Osteocyte (in vitro differentiated cells): ENCODE results near the gene ANKRD36B. TPM values are rescaled to one million over a fixed set of nuclear protein-coding genes. Genes with fewer than 3 reads are reported as not detected.
A peak's percentile ranks its signal among the peaks of the same experiment; 100 is the strongest.
"Not testable (repeated sequence)": the region's sequence is repeated elsewhere in the genome, so short reads cannot be mapped to it uniquely, and the experiment has no call there.

Source experiments
- DNase-seq: peaks from one replicate; pipeline ENCODE4 v3.0.0; 2021; ENCODE audit warnings: mixed read lengths; ENCODE audit not compliant: unreplicated experiment; ENCODE audit errors: extremely low spot score
- H3K27ac Mint-ChIP-seq: one replicate; pipeline ENCODE4 v1.8.0; 2021; ENCODE audit warnings: mild to moderate bottlenecking, mixed read lengths; ENCODE audit not compliant: unreplicated experiment
- H3K27me3 Mint-ChIP-seq: one replicate; pipeline ENCODE4 v1.8.0; 2021; ENCODE audit warnings: mixed read lengths; ENCODE audit not compliant: unreplicated experiment
- H3K36me3 Mint-ChIP-seq: one replicate; pipeline ENCODE4 v1.8.0; 2021; ENCODE audit warnings: mixed read lengths; ENCODE audit not compliant: unreplicated experiment
- H3K4me1 Mint-ChIP-seq: one replicate; pipeline ENCODE4 v1.8.0; 2021; ENCODE audit warnings: mixed read lengths; ENCODE audit not compliant: unreplicated experiment
- H3K4me3 Mint-ChIP-seq: one replicate; pipeline ENCODE4 v1.8.0; 2021; ENCODE audit warnings: mild to moderate bottlenecking, moderate library complexity, mixed read lengths; ENCODE audit not compliant: unreplicated experiment
- H3K9me3 Mint-ChIP-seq: one replicate; pipeline ENCODE4 v1.8.0; 2021; ENCODE audit warnings: mixed read lengths; ENCODE audit not compliant: unreplicated experiment
- CTCF ChIP-seq: fragments of 200-600 bp; sonication (generic); IDR thresholded peaks from 2 replicates; pipeline ENCODE4 v1.5.0; 2021; ENCODE audit warnings: antibody characterized with exemption, mild to moderate bottlenecking, moderate library complexity
- long read RNA-seq: library from polyadenylated mRNA; unstranded; transcript quantifications from one replicate; pipeline ENCODE4 v2.0.0, GENCODE V29; 2021
- total RNA-seq: library from RNA; stranded (reverse); gene quantifications from 2 replicates; pipeline ENCODE4 v1.2.1, GENCODE V29; 2021

ANKRD36B gene
- 31.8 and 37.3 TPM in 2 replicates for total RNA-seq
- long read RNA-seq, partial matches to known transcripts = 28 of 46 reads
- long read RNA-seq, other reads (novel, unspliced or antisense) = 14 of 46 reads

GRCh38 chr2:97589598-97590510, at the start of gene ANKRD36B:
TSS of gene ANKRD36B (minus strand) at chr2:97589877. CDS start at chr2:97589685, 192 bp downstream.
- DNase-seq = peak; percentile 90
- Mint-ChIP-seq H3K27ac (peak within 1 kb of the TSS; percentile 96), H3K27me3 (peaks cover 15% of the 10 kb centered on the region), H3K4me3 (peak within 1 kb of the TSS; percentile 97)
- not testable (repeated sequence) for H3K4me1 Mint-ChIP-seq, H3K9me3 Mint-ChIP-seq, H3K36me3 Mint-ChIP-seq

- H3K9me3 Mint-ChIP-seq, H3K4me1 Mint-ChIP-seq, DNase-seq, H3K36me3 Mint-ChIP-seq, H3K4me3 Mint-ChIP-seq, H3K27ac Mint-ChIP-seq: not testable (repeated sequence)
- H3K27me3 Mint-ChIP-seq = peaks cover 14% of the 10 kb centered on the region
Observed at GRCh38 chr2:97626049-97626430, 36.4 kb upstream of the ANKRD36B start.

- H3K4me1 Mint-ChIP-seq, H3K27me3 Mint-ChIP-seq, H3K36me3 Mint-ChIP-seq, H3K4me3 Mint-ChIP-seq, DNase-seq, H3K27ac Mint-ChIP-seq, H3K9me3 Mint-ChIP-seq: not testable (repeated sequence)
Observed at GRCh38 chr2:97625354-97626048, 35.8 kb upstream of the ANKRD36B start.

- not testable (repeated sequence) for H3K27ac Mint-ChIP-seq, H3K36me3 Mint-ChIP-seq, DNase-seq
Observed at GRCh38 chr2:97622976-97623375, 33.3 kb upstream of the ANKRD36B start.

GRCh38 chr2:97620492-97620891, 30.8 kb upstream of the ANKRD36B start:
- H3K4me1 Mint-ChIP-seq = peaks cover 14% of the 10 kb centered on the region
- H3K9me3 Mint-ChIP-seq, H3K27ac Mint-ChIP-seq, H3K36me3 Mint-ChIP-seq, H3K4me3 Mint-ChIP-seq, H3K27me3 Mint-ChIP-seq, DNase-seq: not testable (repeated sequence)

More at GRCh38 chr2:97622976-97623375, 33.3 kb upstream of the ANKRD36B start:
- not testable (repeated sequence) for H3K27me3 Mint-ChIP-seq, H3K9me3 Mint-ChIP-seq, H3K4me3 Mint-ChIP-seq
- H3K4me1 Mint-ChIP-seq = peaks cover 17% of the 10 kb centered on the region

GRCh38 chr2:97618939-97619827, 29.5 kb upstream of the ANKRD36B start:
- DNase-seq, H3K36me3 Mint-ChIP-seq, H3K27me3 Mint-ChIP-seq, H3K4me3 Mint-ChIP-seq, H3K9me3 Mint-ChIP-seq: not testable (repeated sequence)
- peak; percentile 35 for TF ChIP-seq CTCF
- H3K4me1 Mint-ChIP-seq = peaks cover 12% of the 10 kb centered on the region
- H3K27ac Mint-ChIP-seq = peak overlapping the region; percentile 52

- no peak overlapping the region for H3K27ac Mint-ChIP-seq
- no peak for TF ChIP-seq CTCF
- no peak for DNase-seq
- H3K27me3 Mint-ChIP-seq = no peaks in the 10 kb centered on the region
- H3K36me3 Mint-ChIP-seq = no peaks in the 10 kb centered on the region
- H3K9me3 Mint-ChIP-seq = no peaks in the 10 kb centered on the region
- no peak overlapping the region for H3K4me3 Mint-ChIP-seq
- H3K4me1 Mint-ChIP-seq = peaks cover 12% of the 10 kb centered on the region
Observed at GRCh38 chr2:97617911-97618310, 28.2 kb upstream of the ANKRD36B start.

- H3K27ac Mint-ChIP-seq, H3K27me3 Mint-ChIP-seq, H3K9me3 Mint-ChIP-seq, DNase-seq, H3K4me3 Mint-ChIP-seq, H3K36me3 Mint-ChIP-seq: not testable (repeated sequence)
- peaks cover 12% of the 10 kb centered on the region for H3K4me1 Mint-ChIP-seq
Observed at GRCh38 chr2:97615746-97616145, 26.1 kb upstream of the ANKRD36B start.

GRCh38 chr2:97611895-97612294, 22.2 kb upstream of the ANKRD36B start:
- not testable (repeated sequence) for H3K4me1 Mint-ChIP-seq, H3K36me3 Mint-ChIP-seq, H3K27ac Mint-ChIP-seq, H3K27me3 Mint-ChIP-seq, H3K9me3 Mint-ChIP-seq, H3K4me3 Mint-ChIP-seq, DNase-seq
